Measurements from ENCODE around the gene CTIF. TPM values are rescaled to one million over a fixed set of nuclear protein-coding genes. Genes with fewer than 3 reads are reported as not detected.

CTIF gene
- 35.1 TPM for total RNA-seq

GRCh38 chr18:48538531-48539405 is at the start of gene CTIF:
CTIF (plus strand) TSS chr18:48539031; CDS start chr18:48619566, 80,535 bp downstream.
- Histone ChIP-seq H3K27ac (peak within 1 kb of the TSS; percentile 93), H3K36me3 (no peaks in the 10 kb centered on the region), H3K27me3 (no peaks in the 10 kb centered on the region), H3K4me1 (peaks cover 27% of the 10 kb centered on the region), H3K9me3 (no peaks in the 10 kb centered on the region), H3K4me3 (peak within 1 kb of the TSS; percentile 67 to 83)
- intact Hi-C loops (cut with DNase I) = no loop called here
- DNase-seq (ENCODE audit: extremely low spot score in 2 of 2) = peak in 1 of 2 donors; percentile 97
- TF ChIP-seq POLR2AphosphoS5 (IDR thresholded peaks at IDR 0.05; ENCODE audit: insufficient read depth in 1 of 2, low read depth in 1 of 2) = peak; percentile 79 to 91
- peak in 1 of 2 donors; percentile 14 for TF ChIP-seq POLR2A (IDR thresholded peaks at IDR 0.05)
- peak in 1 of 3 experiments; percentile 11 for TF ChIP-seq CTCF (IDR thresholded peaks at IDR 0.05)

- no peak for DNase-seq (ENCODE audit: extremely low spot score in 2 of 2)
- H3K9me3 ChIP-seq = no peaks in the 10 kb centered on the region
- intact Hi-C loops (cut with DNase I) = no loop called here
- no peak overlapping the region for H3K27ac ChIP-seq
- no peak overlapping the region for H3K4me3 ChIP-seq
- no peaks in the 10 kb centered on the region for H3K27me3 ChIP-seq
- no peak for TF ChIP-seq POLR2A (IDR thresholded peaks at IDR 0.05)
- no peak for TF ChIP-seq CTCF (IDR thresholded peaks at IDR 0.05)
- no peaks in the 10 kb centered on the region for H3K36me3 ChIP-seq
- no peaks in the 10 kb centered on the region for H3K4me1 ChIP-seq
Measured at GRCh38 chr18:48490641-48491293, 48.1 kb upstream of the CTIF start.

- H3K36me3 ChIP-seq = no peaks in the 10 kb centered on the region
Measured at GRCh38 chr18:48492880-48493279, 46.0 kb upstream of the CTIF start.

GRCh38 chr18:48493434-48494230 is 45.2 kb upstream of the CTIF start:
- H3K9me3 ChIP-seq = no peaks in the 10 kb centered on the region
- no peaks in the 10 kb centered on the region for H3K4me1 ChIP-seq
- H3K36me3 ChIP-seq = no peaks in the 10 kb centered on the region
- H3K27ac ChIP-seq = no peak overlapping the region
- no peak for DNase-seq (ENCODE audit: extremely low spot score in 2 of 2)
- TF ChIP-seq CTCF (IDR thresholded peaks at IDR 0.05) = no peak
- intact Hi-C loops (cut with DNase I) = no loop called here
- no peak overlapping the region for H3K4me3 ChIP-seq
- no peaks in the 10 kb centered on the region for H3K27me3 ChIP-seq

More at GRCh38 chr18:48492880-48493279, 46.0 kb upstream of the CTIF start:
- no peak for TF ChIP-seq POLR2A (IDR thresholded peaks at IDR 0.05)
- Histone ChIP-seq H3K9me3 (no peaks in the 10 kb centered on the region), H3K4me1 (no peaks in the 10 kb centered on the region), H3K27me3 (no peaks in the 10 kb centered on the region), H3K27ac (no peak overlapping the region), H3K4me3 (no peak overlapping the region)
- intact Hi-C loops (cut with DNase I) = no loop called here
- DNase-seq (ENCODE audit: extremely low spot score in 2 of 2) = no peak

- Histone ChIP-seq H3K4me1 (no peaks in the 10 kb centered on the region), H3K27me3 (no peaks in the 10 kb centered on the region), H3K27ac (no peak overlapping the region), H3K36me3 (no peaks in the 10 kb centered on the region), H3K4me3 (no peak overlapping the region), H3K9me3 (no peaks in the 10 kb centered on the region)
- no peak for DNase-seq (ENCODE audit: extremely low spot score in 2 of 2)
- intact Hi-C loops (cut with DNase I) = no loop called here
- TF ChIP-seq CTCF (IDR thresholded peaks at IDR 0.05) = no peak
- TF ChIP-seq POLR2A (IDR thresholded peaks at IDR 0.05) = no peak
- TF ChIP-seq POLR2AphosphoS5 (IDR thresholded peaks at IDR 0.05; ENCODE audit: insufficient read depth in 1 of 2, low read depth in 1 of 2) = no peak
Measured at GRCh38 chr18:48497863-48498262, 41.0 kb upstream of the CTIF start.
